ENCODE data around the gene TMEM143.

DNA sequence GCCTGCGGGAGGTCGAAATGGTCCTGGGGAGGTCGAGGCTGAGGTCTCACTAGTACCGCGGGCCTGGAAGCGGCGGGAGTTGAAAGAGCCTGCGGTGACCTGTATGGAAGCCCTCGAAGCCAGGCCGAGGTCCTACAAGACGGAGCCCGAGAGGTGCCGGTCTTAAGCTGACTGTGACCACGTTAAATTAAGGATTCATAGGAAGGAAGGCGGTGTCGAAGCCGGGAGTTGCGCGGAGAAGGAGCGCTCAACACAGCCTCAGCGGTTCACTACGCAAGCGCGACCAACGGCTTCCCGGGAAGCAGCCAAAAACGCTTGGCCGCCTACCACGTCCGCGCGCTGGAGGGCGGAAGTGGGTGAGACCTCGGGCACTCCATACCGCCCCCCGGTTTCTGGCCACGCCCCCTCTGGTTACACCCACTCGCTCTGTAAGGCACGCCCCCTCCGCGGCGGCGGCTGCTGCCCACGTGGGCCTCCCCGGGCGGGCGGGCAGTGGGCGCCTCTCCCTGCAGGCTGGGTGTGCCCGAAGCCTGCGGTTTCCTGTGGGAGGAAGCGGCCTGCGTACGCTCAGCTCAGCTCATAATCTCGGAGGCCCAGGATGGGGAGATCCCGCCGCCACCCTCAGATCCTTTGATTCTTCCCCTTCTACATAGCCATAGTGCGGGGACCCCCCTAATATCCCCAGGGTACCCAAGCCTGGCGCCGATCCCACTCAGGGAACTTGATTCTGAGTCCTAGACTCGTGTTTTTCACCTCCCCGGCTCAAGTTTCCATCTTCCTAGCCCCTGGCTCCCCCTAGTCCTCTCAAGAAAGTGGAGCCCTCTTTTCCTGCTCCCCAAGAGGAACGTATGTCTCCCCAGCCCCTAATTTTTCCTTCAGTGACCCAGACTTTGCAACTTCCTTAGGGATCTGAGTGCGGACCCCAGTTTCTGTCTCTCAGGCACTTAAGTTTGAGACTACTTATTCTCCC is 41.8 kb downstream of the TMEM143 start:
- TF ChIP-seq, protein P1, sequence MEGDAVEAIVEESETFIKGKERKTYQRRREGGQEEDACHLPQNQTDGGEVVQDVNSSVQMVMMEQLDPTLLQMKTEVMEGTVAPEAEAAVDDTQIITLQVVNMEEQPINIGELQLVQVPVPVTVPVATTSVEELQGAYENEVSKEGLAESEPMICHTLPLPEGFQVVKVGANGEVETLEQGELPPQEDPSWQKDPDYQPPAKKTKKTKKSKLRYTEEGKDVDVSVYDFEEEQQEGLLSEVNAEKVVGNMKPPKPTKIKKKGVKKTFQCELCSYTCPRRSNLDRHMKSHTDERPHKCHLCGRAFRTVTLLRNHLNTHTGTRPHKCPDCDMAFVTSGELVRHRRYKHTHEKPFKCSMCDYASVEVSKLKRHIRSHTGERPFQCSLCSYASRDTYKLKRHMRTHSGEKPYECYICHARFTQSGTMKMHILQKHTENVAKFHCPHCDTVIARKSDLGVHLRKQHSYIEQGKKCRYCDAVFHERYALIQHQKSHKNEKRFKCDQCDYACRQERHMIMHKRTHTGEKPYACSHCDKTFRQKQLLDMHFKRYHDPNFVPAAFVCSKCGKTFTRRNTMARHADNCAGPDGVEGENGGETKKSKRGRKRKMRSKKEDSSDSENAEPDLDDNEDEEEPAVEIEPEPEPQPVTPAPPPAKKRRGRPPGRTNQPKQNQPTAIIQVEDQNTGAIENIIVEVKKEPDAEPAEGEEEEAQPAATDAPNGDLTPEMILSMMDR (IDR thresholded peaks at IDR 0.05; ENCODE audit: borderline replicate concordance, extremely low read depth, low read length, poor library complexity, severe bottlenecking) = no peak
- no peak for TF ChIP-seq EZH2 (IDR thresholded peaks at IDR 0.05; ENCODE audit: borderline replicate concordance, low read depth, low read length, severe bottlenecking)

All from DND-41 (cell line).